H9 (cell line): Measurements from ENCODE around the gene TTN. TPM values are rescaled to one million over a fixed set of nuclear protein-coding genes. Genes with fewer than 3 reads are reported as not detected.

Source experiments
- DNase-seq: peaks from one replicate; pipeline ENCODE4 v3.0.0-alpha.2; 2017
- H2AFZ ChIP-seq: one replicate; pipeline ENCODE4 v1.6.1; 2013; ENCODE audit warnings: mild to moderate bottlenecking, low read length, control low read depth, moderate library complexity
- H2AK5ac ChIP-seq: 2 replicates; pipeline ENCODE4 v1.6.1; 2013; ENCODE audit warnings: low read length, control low read depth, mixed read lengths; ENCODE audit not compliant: insufficient read length
- H2BK120ac ChIP-seq: one replicate; pipeline ENCODE4 v1.6.1; 2013; ENCODE audit warnings: low read depth, mild to moderate bottlenecking, low read length, control low read depth, inconsistent platforms; ENCODE audit not compliant: poor library complexity, severe bottlenecking
- H2BK12ac ChIP-seq: 2 replicates; pipeline ENCODE4 v1.6.1; 2013; ENCODE audit warnings: low read length, control low read depth, mixed read lengths, low read depth; ENCODE audit not compliant: insufficient read length
- H2BK15ac ChIP-seq: 2 replicates; pipeline ENCODE4 v1.6.1; 2013; ENCODE audit warnings: low read depth, low read length, control low read depth
- H2BK20ac ChIP-seq: one replicate; pipeline ENCODE4 v1.6.1; 2013; ENCODE audit warnings: low read depth, mild to moderate bottlenecking, low read length, control low read depth, inconsistent platforms; ENCODE audit not compliant: poor library complexity, severe bottlenecking
- H2BK5ac ChIP-seq: 2 replicates; pipeline ENCODE4 v1.6.1; 2013; ENCODE audit warnings: low read length, control low read depth, mixed read lengths; ENCODE audit not compliant: insufficient read length
- H3K14ac ChIP-seq: 2 replicates; pipeline ENCODE4 v1.6.1; 2013; ENCODE audit warnings: low read length, control low read depth; ENCODE audit not compliant: insufficient read depth
- H3K18ac ChIP-seq: 2 replicates; pipeline ENCODE4 v1.6.1; 2013; ENCODE audit warnings: low read depth, mild to moderate bottlenecking, mixed read lengths, low read length, control low read depth; ENCODE audit not compliant: insufficient read length
- H3K23ac ChIP-seq: 2 replicates; pipeline ENCODE4 v1.6.1; 2013; ENCODE audit warnings: low read length, control low read depth, mixed read lengths, low read depth; ENCODE audit not compliant: insufficient read length
- H3K23me2 ChIP-seq: 2 replicates; pipeline ENCODE4 v1.6.1; 2013; ENCODE audit warnings: low read depth, mild to moderate bottlenecking, mixed read lengths, low read length, control low read depth; ENCODE audit not compliant: insufficient read length, poor library complexity, severe bottlenecking
- H3K27ac ChIP-seq: 2 replicates; pipeline ENCODE4 v1.5.1; 2013; ENCODE audit warnings: low read length, control low read depth, mixed read lengths, low read depth; ENCODE audit not compliant: insufficient read length
- H3K27me3 ChIP-seq: 2 replicates; pipeline ENCODE4 v1.6.1; 2013; ENCODE audit warnings: low read length, control low read depth, inconsistent platforms; ENCODE audit not compliant: insufficient read depth
- H3K4ac ChIP-seq: 2 replicates; pipeline ENCODE4 v1.6.1; 2013; ENCODE audit warnings: low read depth, mild to moderate bottlenecking, control low read depth, inconsistent platforms, low read length, moderate library complexity
- H3K4me1 ChIP-seq: 2 replicates; pipeline ENCODE4 v1.6.1; 2013; ENCODE audit warnings: low read length, control low read depth, inconsistent platforms; ENCODE audit not compliant: insufficient read depth
- H3K4me2 ChIP-seq: 2 replicates; pipeline ENCODE4 v1.6.1; 2013; ENCODE audit warnings: low read length, control low read depth, mixed read lengths; ENCODE audit not compliant: insufficient read length, insufficient read depth
- H3K56ac ChIP-seq: 2 replicates; pipeline ENCODE4 v1.6.1; 2013; ENCODE audit warnings: low read depth, mild to moderate bottlenecking, mixed read lengths, low read length, control low read depth; ENCODE audit not compliant: insufficient read length
- H3K79me1 ChIP-seq: 2 replicates; pipeline ENCODE4 v1.6.1; 2013; ENCODE audit warnings: low read depth, mild to moderate bottlenecking, moderate library complexity, low read length, control low read depth, inconsistent platforms; ENCODE audit not compliant: insufficient read depth, poor library complexity, severe bottlenecking
- H3K79me2 ChIP-seq: 2 replicates; pipeline ENCODE4 v1.6.1; 2013; ENCODE audit warnings: low read length, control low read depth, inconsistent platforms; ENCODE audit not compliant: insufficient read depth
- H3K9ac ChIP-seq: 2 replicates; pipeline ENCODE4 v1.6.1; 2013; ENCODE audit warnings: low read length, control low read depth, mixed read lengths; ENCODE audit not compliant: insufficient read length; ENCODE audit errors: extremely low read depth
- H3K9me3 ChIP-seq: one replicate; pipeline ENCODE4 v1.6.1; 2013; ENCODE audit warnings: low read depth, low read length, inconsistent platforms; ENCODE audit not compliant: control insufficient read depth
- H3T11ph ChIP-seq: one replicate; pipeline ENCODE4 v1.6.1; 2013; ENCODE audit warnings: mild to moderate bottlenecking, low read length, control low read depth, inconsistent platforms
- H4K20me1 ChIP-seq: one replicate; pipeline ENCODE4 v1.6.1; 2013; ENCODE audit not compliant: control insufficient read depth, insufficient read length, insufficient read depth
- H4K5ac ChIP-seq: 2 replicates; pipeline ENCODE4 v1.6.1; 2013; ENCODE audit warnings: low read depth, mild to moderate bottlenecking, mixed read lengths, low read length, control low read depth; ENCODE audit not compliant: insufficient read length
- H4K8ac ChIP-seq: replicated peaks from 2 replicates; pipeline ENCODE4 v1.6.1; 2013; ENCODE audit warnings: low read length, control low read depth, mixed read lengths, low read depth; ENCODE audit not compliant: insufficient read length
- H4K91ac ChIP-seq: 2 replicates; pipeline ENCODE4 v1.6.1; 2013; ENCODE audit warnings: low read depth, mild to moderate bottlenecking, moderate library complexity, mixed read lengths, low read length, control low read depth; ENCODE audit not compliant: insufficient read length
- H3K27ac Mint-ChIP-seq, 3 experiments: 2 replicates in 2 of 3; 3 replicates in 1 of 3; pipeline ENCODE4 v1.8.0; 2020 to 2021; ENCODE audit warnings: mixed read lengths in 3 of 3, mild to moderate bottlenecking in 1 of 3, moderate library complexity in 1 of 3
- H3K27me3 Mint-ChIP-seq: 2 replicates; pipeline ENCODE4 v1.8.0; 2021; ENCODE audit warnings: low read depth, mild to moderate bottlenecking, moderate library complexity, mixed read lengths
- H3K36me3 Mint-ChIP-seq, 3 experiments: 2 replicates in 2 of 3; 3 replicates in 1 of 3; pipeline ENCODE4 v1.8.0; 2020 to 2021; ENCODE audit warnings: low read depth in 3 of 3, mixed read lengths in 3 of 3; ENCODE audit not compliant: insufficient read depth in 1 of 3
- H3K4me1 Mint-ChIP-seq, 2 experiments: 2 replicates each; pipeline ENCODE4 v1.8.0; 2020; ENCODE audit warnings: mixed read lengths in 2 of 2
- H3K4me3 Mint-ChIP-seq, 2 experiments: 2 replicates in 1 of 2; 3 replicates in 1 of 2; pipeline ENCODE4 v1.8.0; 2020 to 2021; ENCODE audit warnings: mild to moderate bottlenecking in 2 of 2, mixed read lengths in 2 of 2, moderate library complexity in 1 of 2
- H3K9me3 Mint-ChIP-seq, 2 experiments: 2 replicates in 1 of 2; 3 replicates in 1 of 2; pipeline ENCODE4 v1.8.0; 2020; ENCODE audit warnings: mild to moderate bottlenecking in 2 of 2, mixed read lengths in 2 of 2, moderate library complexity in 1 of 2
- WGBS: extraction: QIAGEN DNeasy Blood & Tissue Kit; methylation state at CpG from one replicate; pipeline ENCODE4 v1.1.7; 2013; ENCODE audit warnings: missing lambda C conversion rate, low lambda C conversion rate, mixed read lengths; ENCODE audit not compliant: insufficient read length; ENCODE audit errors: extremely low coverage; 5-methylcytosine and 5-hydroxymethylcytosine counted together
- total RNA-seq: library from RNA; stranded (reverse); gene quantifications from 2 replicates; pipeline ENCODE4 v1.2.1, GENCODE V29; 2021
- TF ChIP-seq, protein P1 (sequence below): fragments of 200-600 bp; sonication (generic); conservative IDR thresholded peaks from 3 replicates; pipeline ENCODE4 v1.8.0; 2021; ENCODE audit warnings: antibody characterized with exemption, mild to moderate bottlenecking

TTN gene
- total RNA-seq, 1 experiment from 2014 or later: 0.70 TPM

DNA sequence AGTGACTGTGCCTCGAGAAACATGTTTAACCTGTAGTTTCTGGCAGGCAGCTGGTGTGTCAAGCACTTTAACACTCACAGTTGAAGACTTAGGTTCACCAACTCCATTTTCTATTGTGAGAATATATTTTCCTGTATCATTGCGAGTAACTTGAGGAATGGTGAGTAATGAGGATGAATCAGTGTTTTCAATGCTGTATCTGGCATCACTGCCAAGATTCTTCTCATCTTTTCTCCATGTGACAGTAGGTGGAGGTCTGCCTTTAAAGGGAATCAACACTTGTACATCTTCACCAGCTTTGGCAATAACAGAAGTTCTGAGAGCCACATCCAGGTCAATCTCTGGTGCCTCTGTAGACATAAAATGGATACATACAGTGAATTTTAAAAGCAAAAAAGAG, 254.2 kb downstream of the TTN start:
- H3K9ac ChIP-seq: no peak overlapping the region
- WGBS: no CpG with 5 or more reads among the region's 2 CpGs
- H3K27me3 Mint-ChIP-seq: no peaks in the 10 kb centered on the region
- no peak overlapping the region for H2BK20ac ChIP-seq
- no peak for DNase-seq
- no peak overlapping the region for H3K4me2 ChIP-seq
- no peaks in the 10 kb centered on the region for H3K23me2 ChIP-seq
- peaks cover 3 to 24% (median 11%) of the 10 kb centered on the region in 3 experiments; a peak in 6 of 7 replicates for H3K36me3 Mint-ChIP-seq
- no peaks in the 10 kb centered on the region for H3K79me2 ChIP-seq
- H2BK5ac ChIP-seq: no peak overlapping the region
- H3K27me3 ChIP-seq: no peaks in the 10 kb centered on the region
- no peak overlapping the region for H4K8ac ChIP-seq
- no peak overlapping the region for H2BK120ac ChIP-seq
- peaks cover 4 to 7% of the 10 kb centered on the region in 2 experiments for H3K4me1 Mint-ChIP-seq
- H2BK15ac ChIP-seq: no peak overlapping the region
- H3K27ac ChIP-seq: no peak overlapping the region
- no peaks in the 10 kb centered on the region for H3K9me3 ChIP-seq
- H3K56ac ChIP-seq: no peak overlapping the region
- H3K79me1 ChIP-seq: no peaks in the 10 kb centered on the region
- H3K18ac ChIP-seq: no peak overlapping the region
- no peak overlapping the region for H3T11ph ChIP-seq
- H2AFZ ChIP-seq: no peak overlapping the region
- no peak overlapping the region for H4K91ac ChIP-seq
- no peaks in the 10 kb centered on the region for H3K4me1 ChIP-seq
- H2AK5ac ChIP-seq: no peak overlapping the region
- H3K4ac ChIP-seq: no peak overlapping the region
- TF ChIP-seq, protein P1, sequence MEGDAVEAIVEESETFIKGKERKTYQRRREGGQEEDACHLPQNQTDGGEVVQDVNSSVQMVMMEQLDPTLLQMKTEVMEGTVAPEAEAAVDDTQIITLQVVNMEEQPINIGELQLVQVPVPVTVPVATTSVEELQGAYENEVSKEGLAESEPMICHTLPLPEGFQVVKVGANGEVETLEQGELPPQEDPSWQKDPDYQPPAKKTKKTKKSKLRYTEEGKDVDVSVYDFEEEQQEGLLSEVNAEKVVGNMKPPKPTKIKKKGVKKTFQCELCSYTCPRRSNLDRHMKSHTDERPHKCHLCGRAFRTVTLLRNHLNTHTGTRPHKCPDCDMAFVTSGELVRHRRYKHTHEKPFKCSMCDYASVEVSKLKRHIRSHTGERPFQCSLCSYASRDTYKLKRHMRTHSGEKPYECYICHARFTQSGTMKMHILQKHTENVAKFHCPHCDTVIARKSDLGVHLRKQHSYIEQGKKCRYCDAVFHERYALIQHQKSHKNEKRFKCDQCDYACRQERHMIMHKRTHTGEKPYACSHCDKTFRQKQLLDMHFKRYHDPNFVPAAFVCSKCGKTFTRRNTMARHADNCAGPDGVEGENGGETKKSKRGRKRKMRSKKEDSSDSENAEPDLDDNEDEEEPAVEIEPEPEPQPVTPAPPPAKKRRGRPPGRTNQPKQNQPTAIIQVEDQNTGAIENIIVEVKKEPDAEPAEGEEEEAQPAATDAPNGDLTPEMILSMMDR: no peak
- no peak overlapping the region for H3K23ac ChIP-seq
- no peak overlapping the region for H3K27ac Mint-ChIP-seq
- no peak overlapping the region for H4K5ac ChIP-seq
- H3K14ac ChIP-seq: no peak overlapping the region
- no peaks in the 10 kb centered on the region for H4K20me1 ChIP-seq
- no peak overlapping the region for H2BK12ac ChIP-seq
- no peaks in the 10 kb centered on the region for H3K9me3 Mint-ChIP-seq
- H3K4me3 Mint-ChIP-seq: no peak overlapping the region
